Measurements from ENCODE around the gene ACP7. TPM values are rescaled to one million over a fixed set of nuclear protein-coding genes. Genes with fewer than 3 reads are reported as not detected.

The ACP7 gene
- total and polyA plus RNA-seq, 10 of the 15 experiments (the other 5 are each of a cell fraction or from before 2014, with no cell fraction given), result not detected

GRCh38 chr19:39038098-39038497 lies 46.1 kb upstream of the ACP7 start:
- intact Hi-C loops (cut with micrococcal nuclease; ENCODE audit: unreplicated experiment) (loop anchor here (2.0 kb wide), 1 partner anchor 75 kb away; no protein-coding TSS in a partner anchor), in situ Hi-C loops (cut with MboI) (no loop called here)
- FAIRE-seq (no peak), DNase-seq (ENCODE audit: low read depth, low spot score) (no peak), ATAC-seq (peak; percentile 88)
- H2AFZ ChIP-seq (ENCODE audit: control insufficient read depth, low read depth, low read length), result no peak overlapping the region
- H3K4me2 ChIP-seq (ENCODE audit: control insufficient read depth, insufficient read depth), result no peak overlapping the region
- H3K4me1 ChIP-seq (ENCODE audit: control insufficient read depth, insufficient read depth, low read length), result no peaks in the 10 kb centered on the region
- ChIA-PET RAD21 (ENCODE audit: unreplicated experiment) (interaction anchor here (0.9 to 2.8 kb wide), 9 partner anchors 14 to 166 kb away, joined by 3 to 30 read pairs (median 4); no protein-coding TSS in a partner anchor), POLR2A (interaction anchor here (0.9 to 1.6 kb wide), 3 partner anchors 19 to 76 kb away, joined by 4 to 8 read pairs (median 7); no protein-coding TSS in a partner anchor), CTCF (interaction anchor here (0.9 to 6.4 kb wide), 12 partner anchors 8 to 108 kb away, joined by 3 to 51 read pairs (median 6); partner anchors contain the start of genes FBXO17 and SARS2), SMC1A (ENCODE audit: uncharacterized antibody, unreplicated experiment) (interaction anchor here (0.9 to 4.5 kb wide), 8 partner anchors 9 to 79 kb away, joined by 3 to 33 read pairs (median 4); partner anchors contain the start of gene FBXO17)
- no peaks in the 10 kb centered on the region for H3K79me2 ChIP-seq (ENCODE audit: control insufficient read depth, insufficient read depth, low read length)
- H3K9me3 ChIP-seq (replicated peaks; ENCODE audit: control insufficient read depth, insufficient read depth, low read length), result no peaks in the 10 kb centered on the region; the same call in 2 of the 3 replicates
- H4K20me1 ChIP-seq (ENCODE audit: control insufficient read depth, insufficient read depth), result no peaks in the 10 kb centered on the region
- no TSS peak for BruUV-seq (replicated peaks)
- H3K9ac ChIP-seq (ENCODE audit: control insufficient read depth, insufficient read depth, low read length), result no peak overlapping the region
- TF ChIP-seq, protein P1, sequence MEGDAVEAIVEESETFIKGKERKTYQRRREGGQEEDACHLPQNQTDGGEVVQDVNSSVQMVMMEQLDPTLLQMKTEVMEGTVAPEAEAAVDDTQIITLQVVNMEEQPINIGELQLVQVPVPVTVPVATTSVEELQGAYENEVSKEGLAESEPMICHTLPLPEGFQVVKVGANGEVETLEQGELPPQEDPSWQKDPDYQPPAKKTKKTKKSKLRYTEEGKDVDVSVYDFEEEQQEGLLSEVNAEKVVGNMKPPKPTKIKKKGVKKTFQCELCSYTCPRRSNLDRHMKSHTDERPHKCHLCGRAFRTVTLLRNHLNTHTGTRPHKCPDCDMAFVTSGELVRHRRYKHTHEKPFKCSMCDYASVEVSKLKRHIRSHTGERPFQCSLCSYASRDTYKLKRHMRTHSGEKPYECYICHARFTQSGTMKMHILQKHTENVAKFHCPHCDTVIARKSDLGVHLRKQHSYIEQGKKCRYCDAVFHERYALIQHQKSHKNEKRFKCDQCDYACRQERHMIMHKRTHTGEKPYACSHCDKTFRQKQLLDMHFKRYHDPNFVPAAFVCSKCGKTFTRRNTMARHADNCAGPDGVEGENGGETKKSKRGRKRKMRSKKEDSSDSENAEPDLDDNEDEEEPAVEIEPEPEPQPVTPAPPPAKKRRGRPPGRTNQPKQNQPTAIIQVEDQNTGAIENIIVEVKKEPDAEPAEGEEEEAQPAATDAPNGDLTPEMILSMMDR (IDR thresholded peaks at IDR 0.05 in 2 of 3, conservative IDR thresholded peaks at IDR 0.05 in 1 of 3; ENCODE audit: control insufficient read depth in 2 of 3, extremely low read depth in 1 of 3, insufficient read depth in 1 of 3, low read depth in 3 of 3, low read length in 3 of 3), result peak in 1 of 3 experiments; percentile 42; a peak in 2 of 6 replicates
- TF ChIP-seq WRNIP1 (IDR thresholded peaks at IDR 0.05; ENCODE audit: borderline replicate concordance, low read depth, low read length) (no peak), ZZZ3 (IDR thresholded peaks at IDR 0.05; ENCODE audit: control insufficient read depth, insufficient read length, low read depth) (no peak), SIX5 (IDR thresholded peaks at IDR 0.05; ENCODE audit: low read depth, low read length, severe bottlenecking) (no peak), POLR2A (IDR thresholded peaks at IDR 0.05; ENCODE audit: low read depth, low read length) (no peak), FOS (IDR thresholded peaks at IDR 0.05; ENCODE audit: borderline replicate concordance, extremely low read depth, insufficient read length) (no peak), MEF2A (IDR thresholded peaks at IDR 0.05; ENCODE audit: insufficient read depth, low read depth, low read length) (no peak), SMC3 (IDR thresholded peaks at IDR 0.05; ENCODE audit: borderline replicate concordance, low read length) (peak; percentile 32; the same call in 1 of the 2 replicates), CHD1 (IDR thresholded peaks at IDR 0.05; ENCODE audit: low read depth, low read length) (no peak), ZNF622 (IDR thresholded peaks at IDR 0.05) (no peak), RAD21 (IDR thresholded peaks at IDR 0.05; ENCODE audit: insufficient read depth, low read depth, low read length) (peak; percentile 62), NFYB (IDR thresholded peaks at IDR 0.05; ENCODE audit: insufficient read depth, low read depth, low read length) (no peak), NFYA (IDR thresholded peaks at IDR 0.05; ENCODE audit: borderline replicate concordance, low read depth, low read length) (no peak), FOXM1 (IDR thresholded peaks at IDR 0.05; ENCODE audit: low read depth, low read length) (no peak), ZBTB33 (IDR thresholded peaks at IDR 0.05) (no peak), TCF7 (IDR thresholded peaks at IDR 0.05; ENCODE audit: borderline replicate concordance) (no peak)
- TF ChIP-seq, protein P2, sequence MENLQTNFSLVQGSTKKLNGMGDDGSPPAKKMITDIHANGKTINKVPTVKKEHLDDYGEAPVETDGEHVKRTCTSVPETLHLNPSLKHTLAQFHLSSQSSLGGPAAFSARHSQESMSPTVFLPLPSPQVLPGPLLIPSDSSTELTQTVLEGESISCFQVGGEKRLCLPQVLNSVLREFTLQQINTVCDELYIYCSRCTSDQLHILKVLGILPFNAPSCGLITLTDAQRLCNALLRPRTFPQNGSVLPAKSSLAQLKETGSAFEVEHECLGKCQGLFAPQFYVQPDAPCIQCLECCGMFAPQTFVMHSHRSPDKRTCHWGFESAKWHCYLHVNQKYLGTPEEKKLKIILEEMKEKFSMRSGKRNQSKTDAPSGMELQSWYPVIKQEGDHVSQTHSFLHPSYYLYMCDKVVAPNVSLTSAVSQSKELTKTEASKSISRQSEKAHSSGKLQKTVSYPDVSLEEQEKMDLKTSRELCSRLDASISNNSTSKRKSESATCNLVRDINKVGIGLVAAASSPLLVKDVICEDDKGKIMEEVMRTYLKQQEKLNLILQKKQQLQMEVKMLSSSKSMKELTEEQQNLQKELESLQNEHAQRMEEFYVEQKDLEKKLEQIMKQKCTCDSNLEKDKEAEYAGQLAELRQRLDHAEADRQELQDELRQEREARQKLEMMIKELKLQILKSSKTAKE (IDR thresholded peaks at IDR 0.05; ENCODE audit: low read depth, poor library complexity, severe bottlenecking), result no peak
- WGBS (ENCODE audit: insufficient coverage, insufficient replicate concordance, low lambda C conversion rate, missing lambda C conversion rate), result 10% methylated on average over 9 of the region's 9 CpGs
- H3K4me3 ChIP-seq, result no peak overlapping the region
- no peaks in the 10 kb centered on the region for H3K27me3 ChIP-seq (replicated peaks in 1 of 2; ENCODE audit: control insufficient read depth in 2 of 2, insufficient read depth in 2 of 2, low read length in 1 of 2)
- no peak overlapping the region for H3K27ac ChIP-seq (ENCODE audit: control insufficient read depth, insufficient read depth)
- H3K36me3 ChIP-seq (ENCODE audit: control insufficient read depth in 2 of 2, insufficient read depth in 2 of 2, low read length in 1 of 2), result no peaks in the 10 kb centered on the region
